A549 (cell line): ENCODE results near the gene HIF1AN.

Source experiments
- CHD4 ChIP-seq: fragments of 200-600 bp; sonication (generic); IDR thresholded peaks from 2 replicates; pipeline ENCODE4 v1.6.1; 2016; ENCODE audit warnings: antibody characterized with exemption, mild to moderate bottlenecking, borderline replicate concordance
- JUN ChIP-seq, 2 experiments: fragments of >200 bp; sonication (Bioruptor Twin); formaldehyde crosslinking; IDR thresholded peaks; 2 replicates in 1 of 2; 3 replicates in 1 of 2; pipeline ENCODE4 v1.6.1; 2016 to 2017
- MYC ChIP-seq: IDR thresholded peaks from 2 replicates; pipeline ENCODE4 v1.6.1; 2012; ENCODE audit warnings: mild to moderate bottlenecking, inconsistent platforms, low read length, improper control_type of control experiment, borderline replicate concordance
- NFE2L2 ChIP-seq: fragments of 150-350 bp; conservative IDR thresholded peaks from 2 replicates; pipeline ENCODE4 v1.6.1; 2014; ENCODE audit warnings: low read length
- NR3C1 ChIP-seq: fragments of >200 bp; sonication (Bioruptor Twin); formaldehyde crosslinking; IDR thresholded peaks from 3 replicates; pipeline ENCODE4 v1.6.1; 2017
- POLR2A ChIP-seq: IDR thresholded peaks from 2 replicates; pipeline ENCODE4 v1.6.1; 2012; ENCODE audit warnings: mild to moderate bottlenecking, low read length
- RFX5 ChIP-seq: fragments of 450-650 bp; IDR thresholded peaks from 2 replicates; pipeline ENCODE4 v1.7.1; 2014; ENCODE audit warnings: antibody characterized with exemption, mild to moderate bottlenecking, moderate library complexity
- RNF2 ChIP-seq: fragments of 200-600 bp; sonication (generic); IDR thresholded peaks from 2 replicates; pipeline ENCODE4 v1.6.1; 2016; ENCODE audit warnings: low read depth, mild to moderate bottlenecking, antibody characterized with exemption, moderate library complexity, borderline replicate concordance
- ZFP36 ChIP-seq: fragments of 450-650 bp; IDR thresholded peaks from 2 replicates; pipeline ENCODE4 v1.6.1; 2014; ENCODE audit warnings: borderline replicate concordance; ENCODE audit not compliant: partially characterized antibody
- TF ChIP-seq, protein P1 (sequence below): fragments of >200 bp; sonication (Bioruptor Twin); formaldehyde crosslinking; IDR thresholded peaks from 3 replicates; pipeline ENCODE4 v1.5.1; 2016
- TF ChIP-seq, protein P2 (sequence below): fragments of 150-350 bp; IDR thresholded peaks from 2 replicates; pipeline ENCODE4 v1.6.1; 2014; ENCODE audit warnings: low read depth, mild to moderate bottlenecking, low read length
- TF ChIP-seq, protein P3 (sequence below): fragments of 250-450 bp; sonication (Bioruptor Pico); IDR thresholded peaks from 2 replicates; pipeline ENCODE4 v1.5.0; 2021; ENCODE audit warnings: mild to moderate bottlenecking, moderate library complexity, borderline replicate concordance

DNA sequence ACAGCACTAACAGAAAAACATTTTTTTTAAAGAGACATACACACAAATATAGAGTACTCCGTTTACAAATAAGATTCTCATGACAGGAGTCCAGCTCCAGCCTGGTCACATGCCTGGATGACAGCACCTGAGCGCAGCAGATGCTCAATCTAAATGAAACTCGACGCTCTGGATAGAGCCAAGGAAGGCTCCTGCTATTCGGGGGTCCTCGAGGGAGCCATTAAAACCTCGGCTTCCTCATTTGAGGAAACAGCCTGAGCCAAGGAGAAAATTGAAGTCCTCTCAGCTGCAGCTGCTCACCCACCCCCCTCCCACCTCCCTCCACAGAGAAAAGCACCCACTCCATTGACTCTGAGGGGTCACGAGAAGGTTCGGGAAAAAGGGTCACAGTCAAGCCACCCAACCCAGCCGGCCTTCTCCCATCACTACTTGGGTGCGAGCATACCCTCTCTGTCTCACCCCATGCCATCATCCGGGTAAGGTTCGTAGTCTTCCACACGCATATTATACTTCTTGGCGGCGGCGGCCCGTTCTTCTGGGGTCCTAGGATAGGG, 6.7 kb upstream of the HIF1AN start:
- TF ChIP-seq, protein P1, sequence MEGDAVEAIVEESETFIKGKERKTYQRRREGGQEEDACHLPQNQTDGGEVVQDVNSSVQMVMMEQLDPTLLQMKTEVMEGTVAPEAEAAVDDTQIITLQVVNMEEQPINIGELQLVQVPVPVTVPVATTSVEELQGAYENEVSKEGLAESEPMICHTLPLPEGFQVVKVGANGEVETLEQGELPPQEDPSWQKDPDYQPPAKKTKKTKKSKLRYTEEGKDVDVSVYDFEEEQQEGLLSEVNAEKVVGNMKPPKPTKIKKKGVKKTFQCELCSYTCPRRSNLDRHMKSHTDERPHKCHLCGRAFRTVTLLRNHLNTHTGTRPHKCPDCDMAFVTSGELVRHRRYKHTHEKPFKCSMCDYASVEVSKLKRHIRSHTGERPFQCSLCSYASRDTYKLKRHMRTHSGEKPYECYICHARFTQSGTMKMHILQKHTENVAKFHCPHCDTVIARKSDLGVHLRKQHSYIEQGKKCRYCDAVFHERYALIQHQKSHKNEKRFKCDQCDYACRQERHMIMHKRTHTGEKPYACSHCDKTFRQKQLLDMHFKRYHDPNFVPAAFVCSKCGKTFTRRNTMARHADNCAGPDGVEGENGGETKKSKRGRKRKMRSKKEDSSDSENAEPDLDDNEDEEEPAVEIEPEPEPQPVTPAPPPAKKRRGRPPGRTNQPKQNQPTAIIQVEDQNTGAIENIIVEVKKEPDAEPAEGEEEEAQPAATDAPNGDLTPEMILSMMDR, result no peak
- no peak for TF ChIP-seq POLR2A
- TF ChIP-seq RFX5, result no peak
- TF ChIP-seq ZFP36, result no peak
- no peak for TF ChIP-seq CHD4
- no peak for TF ChIP-seq NFE2L2
- TF ChIP-seq RNF2, result no peak
- no peak for TF ChIP-seq NR3C1
- no peak for TF ChIP-seq MYC
- no peak for TF ChIP-seq JUN (IDR thresholded peaks at IDR 0.05)
- TF ChIP-seq, protein P2, sequence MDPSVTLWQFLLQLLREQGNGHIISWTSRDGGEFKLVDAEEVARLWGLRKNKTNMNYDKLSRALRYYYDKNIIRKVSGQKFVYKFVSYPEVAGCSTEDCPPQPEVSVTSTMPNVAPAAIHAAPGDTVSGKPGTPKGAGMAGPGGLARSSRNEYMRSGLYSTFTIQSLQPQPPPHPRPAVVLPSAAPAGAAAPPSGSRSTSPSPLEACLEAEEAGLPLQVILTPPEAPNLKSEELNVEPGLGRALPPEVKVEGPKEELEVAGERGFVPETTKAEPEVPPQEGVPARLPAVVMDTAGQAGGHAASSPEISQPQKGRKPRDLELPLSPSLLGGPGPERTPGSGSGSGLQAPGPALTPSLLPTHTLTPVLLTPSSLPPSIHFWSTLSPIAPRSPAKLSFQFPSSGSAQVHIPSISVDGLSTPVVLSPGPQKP, result no peak
- TF ChIP-seq, protein P3, sequence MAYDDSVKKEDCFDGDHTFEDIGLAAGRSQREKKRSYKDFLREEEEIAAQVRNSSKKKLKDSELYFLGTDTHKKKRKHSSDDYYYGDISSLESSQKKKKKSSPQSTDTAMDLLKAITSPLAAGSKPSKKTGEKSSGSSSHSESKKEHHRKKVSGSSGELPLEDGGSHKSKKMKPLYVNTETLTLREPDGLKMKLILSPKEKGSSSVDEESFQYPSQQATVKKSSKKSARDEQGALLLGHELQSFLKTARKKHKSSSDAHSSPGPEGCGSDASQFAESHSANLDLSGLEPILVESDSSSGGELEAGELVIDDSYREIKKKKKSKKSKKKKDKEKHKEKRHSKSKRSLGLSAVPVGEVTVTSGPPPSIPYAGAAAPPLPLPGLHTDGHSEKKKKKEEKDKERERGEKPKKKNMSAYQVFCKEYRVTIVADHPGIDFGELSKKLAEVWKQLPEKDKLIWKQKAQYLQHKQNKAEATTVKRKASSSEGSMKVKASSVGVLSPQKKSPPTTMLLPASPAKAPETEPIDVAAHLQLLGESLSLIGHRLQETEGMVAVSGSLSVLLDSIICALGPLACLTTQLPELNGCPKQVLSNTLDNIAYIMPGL (CRISPR knock-in tag), result no peak
